Tibial artery (tissue), 4 donors: ENCODE results near the gene SPTB.

Source experiments
- DNase-seq, 2 donors: peaks; one replicate each; pipeline ENCODE4 v3.0.0-alpha.2; 2019
- H3K27ac ChIP-seq, 2 donors: fragments of 200-600 bp; sonication (generic) in 1 of 2; 1 replicate in 1 of 2; 2 replicates in 1 of 2; pipeline ENCODE4 v1.5.1; 2018 to 2019; ENCODE audit warnings: mild to moderate bottlenecking in 1 of 2
- H3K27me3 ChIP-seq, 2 donors: fragments of 200-600 bp; sonication (generic) in 1 of 2; one replicate each; pipeline versions ENCODE4 v1.5.1 to v1.6.0; 2016 to 2019
- H3K36me3 ChIP-seq, 3 donors: fragments of 200-600 bp; sonication (generic) in 2 of 3; one replicate each; pipeline ENCODE4 v1.5.1; 2016 to 2019; ENCODE audit warnings: mild to moderate bottlenecking in 2 of 3
- H3K4me1 ChIP-seq, 4 donors: fragments of 200-600 bp; sonication (generic) in 2 of 4; 1 replicate in 3 of 4; 2 replicates in 1 of 4; pipeline ENCODE4 v1.5.1; 2016 to 2019
- H3K4me3 ChIP-seq, 2 donors: fragments of 200-600 bp; sonication (generic) in 1 of 2; 1 replicate in 1 of 2; 2 replicates in 1 of 2; pipeline ENCODE4 v1.5.1; 2018 to 2019; ENCODE audit warnings: mild to moderate bottlenecking in 2 of 2
- H3K9me3 ChIP-seq, 3 donors: fragments of 200-600 bp; sonication (generic) in 1 of 3; one replicate each; pipeline ENCODE4 v1.5.1; 2016 to 2019
- intact Hi-C: fragments of 100-400 bp; cut with DNase I; formaldehyde crosslinking; loops from one replicate; pipeline ENCODE4 v1.15.0; 2023; ENCODE audit warnings: low total_unique reads
- TF ChIP-seq, protein P1 (sequence below), 2 experiments: fragments of 200-600 bp in 1 of 2; fragments of 450-650 bp in 1 of 2; IDR thresholded peaks; one replicate each; pipeline ENCODE4 v1.5.1; 2017 to 2019; ENCODE audit warnings: antibody characterized with exemption in 2 of 2, mild to moderate bottlenecking in 1 of 2, moderate library complexity in 1 of 2

Gene SPTB

DNA sequence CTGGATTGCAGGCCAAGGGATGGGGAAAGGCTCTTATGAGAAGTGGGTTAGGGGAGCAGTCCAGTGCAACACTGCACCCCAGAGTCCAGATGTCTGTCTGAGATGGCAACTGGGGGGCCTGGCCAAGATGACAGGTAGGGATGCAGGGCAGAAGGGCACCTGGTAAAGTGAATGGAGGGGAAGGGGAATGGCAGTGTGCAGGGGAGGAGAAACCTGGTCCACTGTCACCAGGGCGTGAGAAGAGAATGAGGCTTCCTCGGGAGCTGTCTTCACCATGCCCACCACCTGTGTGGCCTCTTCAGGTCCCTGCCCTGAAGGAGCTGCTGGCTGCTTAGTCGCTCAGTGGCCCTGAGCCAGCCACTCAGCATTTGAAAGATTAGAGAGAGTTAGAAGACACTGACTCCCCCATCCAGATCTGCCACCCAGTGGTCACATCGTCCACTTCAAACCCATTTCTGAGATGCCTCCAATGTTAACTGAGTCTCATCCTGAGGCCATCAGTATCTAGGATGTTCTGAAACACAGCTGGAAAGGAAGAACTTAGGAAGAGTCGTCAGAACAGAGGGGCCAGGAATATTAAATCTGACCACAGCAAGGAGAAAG, 118.2 kb downstream of the SPTB start:
- intact Hi-C loops, result loop anchor here (5.0 to 10.0 kb wide), 2 partner anchors 217 to 259 kb away; partner anchors contain the start of genes HSPA2, PPP1R36, ZBTB1 and ZBTB25
- TF ChIP-seq, protein P1, sequence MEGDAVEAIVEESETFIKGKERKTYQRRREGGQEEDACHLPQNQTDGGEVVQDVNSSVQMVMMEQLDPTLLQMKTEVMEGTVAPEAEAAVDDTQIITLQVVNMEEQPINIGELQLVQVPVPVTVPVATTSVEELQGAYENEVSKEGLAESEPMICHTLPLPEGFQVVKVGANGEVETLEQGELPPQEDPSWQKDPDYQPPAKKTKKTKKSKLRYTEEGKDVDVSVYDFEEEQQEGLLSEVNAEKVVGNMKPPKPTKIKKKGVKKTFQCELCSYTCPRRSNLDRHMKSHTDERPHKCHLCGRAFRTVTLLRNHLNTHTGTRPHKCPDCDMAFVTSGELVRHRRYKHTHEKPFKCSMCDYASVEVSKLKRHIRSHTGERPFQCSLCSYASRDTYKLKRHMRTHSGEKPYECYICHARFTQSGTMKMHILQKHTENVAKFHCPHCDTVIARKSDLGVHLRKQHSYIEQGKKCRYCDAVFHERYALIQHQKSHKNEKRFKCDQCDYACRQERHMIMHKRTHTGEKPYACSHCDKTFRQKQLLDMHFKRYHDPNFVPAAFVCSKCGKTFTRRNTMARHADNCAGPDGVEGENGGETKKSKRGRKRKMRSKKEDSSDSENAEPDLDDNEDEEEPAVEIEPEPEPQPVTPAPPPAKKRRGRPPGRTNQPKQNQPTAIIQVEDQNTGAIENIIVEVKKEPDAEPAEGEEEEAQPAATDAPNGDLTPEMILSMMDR (IDR thresholded peaks at IDR 0.05), result peak in 1 of 2 experiments; percentile 8
- H3K27ac ChIP-seq, result peak overlapping the region; percentile 81 to 83
- no peaks in the 10 kb centered on the region for H3K36me3 ChIP-seq
- H3K4me1 ChIP-seq, result peaks cover 0 to 78% (median 65%) of the 10 kb centered on the region in 4 donors
- peak in 1 of 2 donors; percentile 73 for DNase-seq
- no peaks in the 10 kb centered on the region for H3K27me3 ChIP-seq
- H3K9me3 ChIP-seq, result no peaks in the 10 kb centered on the region
- H3K4me3 ChIP-seq, result no peak overlapping the region

GRCh38 chr14:64760916-64761315, 118.8 kb downstream of the SPTB start:
- peaks cover 0 to 78% (median 65%) of the 10 kb centered on the region in 4 donors for H3K4me1 ChIP-seq
- peak overlapping the region; percentile 81 to 83 for H3K27ac ChIP-seq

GRCh38 chr14:64760146-64760755, 119.5 kb downstream of the SPTB start:
- DNase-seq, result peak in 1 of 2 donors; percentile 79
- intact Hi-C loops, result loop anchor here (5.0 to 10.0 kb wide), 2 partner anchors 215 to 258 kb away; partner anchors contain the start of genes HSPA2, PPP1R36, ZBTB1 and ZBTB25
- Histone ChIP-seq H3K36me3 (no peaks in the 10 kb centered on the region), H3K4me3 (no peak overlapping the region), H3K27me3 (no peaks in the 10 kb centered on the region), H3K4me1 (peaks cover 0 to 78% (median 65%) of the 10 kb centered on the region in 4 donors), H3K9me3 (no peaks in the 10 kb centered on the region), H3K27ac (no peak overlapping the region)
- TF ChIP-seq, protein P1 (IDR thresholded peaks at IDR 0.05), result peak; percentile 51 to 56

More at GRCh38 chr14:64760916-64761315, 118.8 kb downstream of the SPTB start:
- intact Hi-C loops, result loop anchor here (5.0 to 10.0 kb wide), 2 partner anchors 216 to 259 kb away; partner anchors contain the start of genes HSPA2, PPP1R36, ZBTB1 and ZBTB25
- no peak for DNase-seq
- Histone ChIP-seq H3K9me3 (no peaks in the 10 kb centered on the region), H3K27me3 (no peaks in the 10 kb centered on the region), H3K36me3 (no peaks in the 10 kb centered on the region), H3K4me3 (no peak overlapping the region)
- TF ChIP-seq, protein P1 (IDR thresholded peaks at IDR 0.05), result no peak

DNA sequence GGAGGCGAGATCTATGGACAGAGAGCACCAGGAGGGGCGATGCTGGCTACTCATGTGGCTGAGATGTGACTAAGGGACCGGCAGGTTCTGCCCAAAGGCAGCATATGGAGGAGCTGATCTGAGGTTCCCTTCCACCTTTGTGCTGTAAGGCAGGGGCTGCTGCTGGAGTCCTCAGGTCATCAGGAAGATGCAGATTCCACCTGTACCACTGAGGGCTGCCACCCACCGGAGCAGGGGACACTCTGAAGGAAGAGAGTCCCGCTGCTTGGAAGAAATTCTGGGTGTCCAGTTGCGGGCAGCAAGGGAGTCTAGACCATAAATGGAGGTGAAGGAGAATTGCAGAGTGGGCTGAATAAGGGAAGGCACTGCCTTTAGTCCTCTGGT, 120.2 kb downstream of the SPTB start:
- DNase-seq, result no peak
- Histone ChIP-seq H3K36me3 (no peaks in the 10 kb centered on the region), H3K4me3 (no peak overlapping the region), H3K9me3 (no peaks in the 10 kb centered on the region), H3K27ac (peak overlapping the region; percentile 42 to 67), H3K4me1 (peaks cover 0 to 73% (median 62%) of the 10 kb centered on the region in 4 donors), H3K27me3 (no peaks in the 10 kb centered on the region)
- TF ChIP-seq, protein P1 (IDR thresholded peaks at IDR 0.05), result no peak
- intact Hi-C loops, result no loop called here

- DNase-seq, result peak in 1 of 2 donors; percentile 72
- intact Hi-C loops, result no loop called here
- no peaks in the 10 kb centered on the region for H3K9me3 ChIP-seq
- peaks cover 0 to 67% (median 56%) of the 10 kb centered on the region in 4 donors for H3K4me1 ChIP-seq
- TF ChIP-seq, protein P1 (IDR thresholded peaks at IDR 0.05), result no peak
- H3K27ac ChIP-seq, result peak overlapping the region; percentile 42 to 67
- no peaks in the 10 kb centered on the region for H3K36me3 ChIP-seq
- no peak overlapping the region for H3K4me3 ChIP-seq
- no peaks in the 10 kb centered on the region for H3K27me3 ChIP-seq
These were observed 120.8 kb downstream of the SPTB start for GRCh38 chr14:64758691-64759554.
